Ammon's horn (tissue), 1 donor: Measurements from ENCODE around the gene CXXC1.
"Not testable (repeated sequence)": the region's sequence is repeated elsewhere in the genome, so short reads cannot be mapped to it uniquely, and the experiment has no call there.

Experiments
- DNase-seq: peaks from one replicate; pipeline ENCODE4 v3.0.0-alpha.2; 2016; ENCODE audit warnings: low spot score

Gene CXXC1

GRCh38 chr18:50287441-50288347 is at the start of gene CXXC1:
Gene CXXC1 (minus strand): TSS chr18:50287692. CDS start chr18:50287589, 103 bp downstream.
- peak; percentile 100 for DNase-seq

DNA sequence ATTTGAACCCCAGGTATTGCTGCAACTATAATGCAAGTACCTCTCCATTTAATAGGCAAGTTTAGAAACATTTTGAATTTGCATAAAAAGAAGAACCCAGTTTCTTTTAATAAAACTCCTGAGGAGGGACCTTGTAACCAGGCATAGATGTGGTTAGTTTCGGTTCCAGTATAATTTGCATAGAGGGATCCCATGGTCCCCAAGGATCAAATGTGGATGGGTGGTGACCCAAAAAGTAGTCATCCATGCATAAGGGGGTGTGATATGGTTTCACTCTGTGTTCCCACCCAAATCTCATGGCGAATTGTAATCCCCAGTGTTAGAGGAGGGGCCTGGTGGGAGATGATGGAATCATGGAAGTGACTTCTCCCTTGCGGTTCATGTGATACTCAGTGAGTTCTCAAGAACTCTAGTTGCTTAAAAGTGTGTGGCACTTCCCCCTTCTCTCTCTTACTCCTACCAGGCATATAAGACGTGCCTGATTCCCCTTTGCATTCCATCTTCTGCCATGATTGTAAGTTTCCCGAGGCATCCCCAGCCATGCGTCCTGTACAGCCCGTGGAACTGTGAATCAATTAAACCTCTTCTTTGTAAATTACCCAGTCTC is 47.2 kb upstream of the CXXC1 start:
- no peak for DNase-seq

DNA sequence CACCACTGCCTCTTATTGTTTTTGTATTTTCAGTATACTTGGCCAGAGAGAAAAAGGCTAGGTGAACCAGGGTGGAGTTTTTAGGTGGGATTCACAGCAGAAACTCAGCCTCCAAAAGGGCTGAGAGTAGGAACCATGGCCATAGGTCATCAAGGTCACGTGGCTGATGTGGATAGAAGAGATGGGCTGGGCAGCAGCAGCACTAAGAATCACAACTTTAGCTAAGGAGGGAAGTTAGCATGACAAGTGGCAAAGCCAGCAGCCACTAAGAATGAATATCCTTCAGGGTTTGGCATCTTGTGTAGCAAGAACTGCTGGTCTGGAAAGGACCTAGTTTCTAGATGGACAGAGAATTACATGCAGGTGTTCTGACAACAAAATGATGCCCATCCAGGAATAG is 44.2 kb upstream of the CXXC1 start:
- no peak for DNase-seq

DNA sequence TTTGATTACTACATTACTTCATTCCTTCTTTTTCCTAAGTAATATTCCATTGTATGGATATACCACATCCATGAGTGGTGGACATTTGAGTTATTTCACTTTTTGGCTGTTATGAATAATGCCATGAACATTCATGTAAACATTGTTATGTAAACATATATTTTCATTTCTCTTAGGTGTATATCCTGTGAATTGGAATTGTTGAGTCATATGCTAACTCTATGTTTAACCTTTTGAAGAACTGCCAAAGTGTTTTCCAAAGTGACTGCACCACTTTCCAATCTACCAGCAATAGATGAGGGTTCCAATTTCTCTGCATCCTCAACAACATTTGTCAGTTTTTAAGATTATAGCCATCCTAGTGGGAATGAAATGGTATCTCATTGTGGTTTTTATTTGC is 42.7 kb upstream of the CXXC1 start:
- DNase-seq: no peak

DNA sequence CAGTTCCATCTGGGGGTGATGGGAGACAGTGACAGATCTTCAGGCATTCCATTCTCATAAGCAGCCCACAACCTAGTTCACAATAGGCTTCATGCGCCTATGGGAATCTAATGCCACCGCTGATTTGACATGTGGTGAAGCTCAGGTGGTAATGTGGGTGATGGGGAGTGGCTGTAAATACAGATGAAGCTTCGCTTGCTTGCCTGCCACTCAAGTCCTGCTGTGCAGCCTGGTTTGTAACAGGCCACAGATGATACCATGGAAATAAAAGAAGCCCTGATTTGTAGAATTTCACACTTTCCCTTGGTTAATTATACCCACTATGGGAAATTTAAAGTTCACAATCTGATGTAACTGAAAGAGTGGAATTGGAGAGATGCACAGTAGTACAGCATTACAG is 40.5 kb upstream of the CXXC1 start:
- no peak for DNase-seq

- DNase-seq: no peak
These were observed 33.2 kb upstream of the CXXC1 start for GRCh38 chr18:50320719-50321118.

GRCh38 chr18:50315100-50315871 is 27.8 kb upstream of the CXXC1 start:
- no peak for DNase-seq

DNA sequence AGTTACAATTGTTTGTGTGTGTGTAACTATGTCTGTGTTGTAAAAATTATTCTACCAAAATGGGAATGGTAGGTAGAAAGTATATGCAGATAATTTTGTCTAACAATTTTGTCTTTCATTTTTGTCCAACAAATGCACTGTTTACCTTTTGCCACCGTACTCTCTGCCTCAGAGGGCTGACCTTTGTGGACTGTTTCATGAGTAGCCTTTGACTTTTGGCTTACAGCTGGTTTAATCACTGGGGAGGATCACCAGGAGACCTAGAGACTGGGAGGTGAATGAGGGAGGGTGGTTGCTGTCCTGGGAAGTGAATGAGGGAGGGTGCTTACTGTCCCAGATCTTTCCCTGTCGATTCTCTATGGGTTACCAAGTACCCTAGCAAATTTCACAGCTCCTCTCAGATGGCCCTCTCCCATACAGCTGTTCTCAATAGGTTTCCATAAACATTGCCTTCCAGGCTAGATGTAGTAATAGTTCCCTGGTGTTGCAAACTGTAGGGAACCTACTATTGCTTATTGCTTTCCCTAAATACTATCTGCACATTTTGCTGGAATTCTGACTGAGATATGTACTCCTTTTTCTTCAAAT is 26.5 kb upstream of the CXXC1 start:
- no peak for DNase-seq

GRCh38 chr18:50313031-50313607 is 25.6 kb upstream of the CXXC1 start:
- DNase-seq: no peak

DNA sequence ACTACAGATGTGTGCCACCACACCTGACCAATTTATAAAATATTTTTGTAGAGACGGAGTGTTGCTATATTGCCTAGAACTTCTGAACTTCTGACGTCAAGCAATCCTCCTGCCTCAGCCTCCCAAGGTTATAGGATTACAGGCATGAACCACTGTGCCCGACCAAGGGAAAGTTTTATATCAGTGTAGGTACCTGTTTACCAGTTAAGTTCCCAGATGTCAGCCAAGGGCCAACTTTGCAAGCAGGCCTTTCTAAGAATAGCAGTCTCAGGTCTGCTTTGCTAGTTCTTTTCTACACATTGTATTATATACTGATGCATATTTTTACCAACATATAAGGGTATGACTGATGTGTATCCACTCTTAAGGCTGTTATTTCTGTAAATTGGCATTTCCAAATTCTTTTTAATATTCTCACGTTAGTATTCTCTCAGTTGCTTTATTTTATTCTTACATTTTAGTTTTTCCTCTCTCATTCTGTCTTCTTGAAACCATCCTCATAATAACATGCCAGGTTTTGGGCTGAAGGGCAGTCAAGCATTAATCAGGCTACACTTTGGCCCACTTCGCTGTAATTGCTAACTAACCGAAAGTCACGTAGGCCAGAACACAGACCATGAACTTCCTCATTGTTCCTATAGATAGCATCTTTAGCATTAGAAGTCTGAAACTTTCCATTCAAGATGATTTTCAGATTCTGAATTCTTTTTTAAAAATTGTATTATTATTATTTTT is 25.0 kb upstream of the CXXC1 start:
- DNase-seq: no peak

GRCh38 chr18:50311650-50312049 is 24.2 kb upstream of the CXXC1 start:
- DNase-seq: no peak

DNA sequence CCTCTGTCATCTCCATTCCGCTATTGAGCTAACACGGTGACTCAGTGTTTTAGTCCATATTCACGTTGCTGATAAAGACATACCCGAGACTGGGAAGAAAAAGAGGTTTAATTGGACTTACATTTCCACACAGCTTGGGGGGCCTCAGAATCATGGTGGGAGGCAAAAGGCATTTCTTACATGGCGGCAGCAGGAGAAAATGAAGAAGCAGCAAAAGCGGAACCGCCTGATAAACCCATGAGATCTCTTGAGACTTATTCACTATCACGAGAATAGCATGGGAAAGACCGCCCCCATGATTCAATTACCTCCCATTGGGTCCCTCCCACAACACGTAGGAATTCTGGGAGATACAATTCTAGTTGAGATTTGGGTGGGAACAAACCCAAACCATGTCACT is 22.6 kb upstream of the CXXC1 start:
- DNase-seq: no peak

GRCh38 chr18:50308851-50309250 is 21.4 kb upstream of the CXXC1 start:
- not testable (repeated sequence) for DNase-seq

GRCh38 chr18:50307738-50308470 is 20.4 kb upstream of the CXXC1 start:
- DNase-seq: peak; percentile 94

GRCh38 chr18:50307400-50307737 is 19.9 kb upstream of the CXXC1 start:
- DNase-seq: no peak

- DNase-seq: no peak
These were observed 19.5 kb upstream of the CXXC1 start for GRCh38 chr18:50306944-50307343.

- no peak for DNase-seq
These were observed 13.6 kb upstream of the CXXC1 start for GRCh38 chr18:50301074-50301473.

DNA sequence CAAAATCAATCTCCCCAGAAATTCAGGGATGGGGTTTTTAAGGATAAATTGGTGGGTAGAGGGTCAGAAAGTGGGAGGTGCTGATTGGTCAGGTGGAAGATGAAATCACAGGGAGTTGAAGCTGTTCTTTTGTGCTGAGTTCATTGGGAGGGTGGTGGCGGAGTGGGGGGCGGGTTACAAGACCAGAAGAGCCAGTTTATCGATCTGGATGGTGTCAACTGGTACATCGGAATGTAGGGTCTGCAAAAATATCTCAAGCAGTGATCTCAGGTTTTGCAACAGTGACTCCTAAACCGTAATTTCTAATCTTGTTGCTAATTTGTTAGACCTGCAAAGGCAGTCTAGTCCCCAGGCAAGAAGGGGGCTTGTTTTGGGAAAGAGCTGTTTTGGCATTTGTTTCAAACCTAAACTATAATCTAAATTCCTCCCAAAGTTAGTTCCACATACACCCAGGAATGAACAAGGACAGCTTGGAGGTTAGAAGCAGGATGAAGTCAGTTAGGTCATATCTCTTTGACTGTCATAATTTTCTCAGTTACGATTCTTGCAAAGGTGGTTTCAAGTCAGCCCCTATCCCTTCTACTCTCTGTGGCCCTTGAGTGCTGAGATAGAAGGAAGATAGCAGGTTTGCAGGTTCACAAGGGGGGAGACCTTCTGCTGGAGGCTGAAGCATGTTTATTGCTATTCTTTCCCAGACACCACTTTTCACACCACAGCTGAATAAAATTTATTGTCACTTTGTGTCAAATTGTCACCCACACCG is 12.3 kb upstream of the CXXC1 start:
- no peak for DNase-seq

GRCh38 chr18:50298443-50299284 is 11.2 kb upstream of the CXXC1 start:
- DNase-seq: no peak
